OCI-LY7 (cell line): Measurements from ENCODE around the gene GPR22. TPM values are rescaled to one million over a fixed set of nuclear protein-coding genes. Genes with fewer than 3 reads are reported as not detected.

Experiments used
- BruUV-seq: library from RNA; stranded (reverse); fragments of 400-500 nt; replicated peaks from 2 replicates; lab custom pipeline; 2021; lab: Mats Ljungman, UMichigan
- CTCF ChIA-PET: fragments of 300-600 bp; sonication (Branson Sonifier 250); formaldehyde crosslinking; loops from one replicate; lab custom pipeline; 2022; ENCODE audit warnings: antibody characterized with exemption; ENCODE audit not compliant: unreplicated experiment; lab: Charles Lee
- POLR2A ChIA-PET: fragments of 300-600 bp; sonication (Branson Sonifier 250); formaldehyde crosslinking; loops from one replicate; lab custom pipeline; 2022; ENCODE audit warnings: antibody characterized with exemption; lab: Charles Lee
- DNase-seq: peaks from one replicate; pipeline ENCODE4 v3.0.0-alpha.2; 2015; ENCODE audit warnings: low spot score
- H2AFZ ChIP-seq: fragments of 200-600 bp; sonication (generic), shearing (Covaris generic); 2 replicates; pipeline ENCODE4 v1.6.1; 2014; ENCODE audit warnings: mild to moderate bottlenecking, antibody characterized with exemption, low read length, moderate library complexity
- H3K27ac ChIP-seq: fragments of 200-600 bp; sonication (generic); 2 replicates; pipeline ENCODE4 v1.5.1; 2014; ENCODE audit warnings: mixed run types, low read depth, mild to moderate bottlenecking, moderate library complexity, low read length, inconsistent platforms; ENCODE audit not compliant: poor library complexity, severe bottlenecking
- H3K36me3 ChIP-seq: fragments of 200-600 bp; sonication (generic); 2 replicates; pipeline ENCODE4 v1.6.1; 2014; ENCODE audit warnings: mild to moderate bottlenecking, antibody characterized with exemption, low read length, moderate library complexity, mixed read lengths; ENCODE audit not compliant: insufficient read depth
- H3K4me1 ChIP-seq: fragments of 200-600 bp; sonication (generic); 2 replicates; pipeline ENCODE4 v1.5.1; 2014; ENCODE audit warnings: mild to moderate bottlenecking, low read length; ENCODE audit not compliant: insufficient read depth, poor library complexity, severe bottlenecking
- H3K4me2 ChIP-seq: fragments of 200-600 bp; sonication (generic); 2 replicates; pipeline ENCODE4 v1.6.1; 2014; ENCODE audit warnings: mild to moderate bottlenecking, low read length
- H3K4me3 ChIP-seq: fragments of 200-600 bp; sonication (generic); 2 replicates; pipeline ENCODE4 v1.5.1; 2014; ENCODE audit warnings: mild to moderate bottlenecking, low read depth, low read length; ENCODE audit not compliant: poor library complexity, severe bottlenecking
- H3K79me2 ChIP-seq: fragments of 200-600 bp; sonication (generic); 2 replicates; pipeline ENCODE4 v1.6.1; 2016; ENCODE audit warnings: low read depth, mild to moderate bottlenecking, low read length, moderate library complexity, mixed read lengths; ENCODE audit not compliant: insufficient read depth
- H3K9me2 ChIP-seq: fragments of 200-600 bp; sonication (generic); 2 replicates; pipeline ENCODE4 v1.6.1; 2016; ENCODE audit warnings: mild to moderate bottlenecking, low read length, mixed read lengths; ENCODE audit not compliant: insufficient read depth
- H3K9me3 ChIP-seq: fragments of 200-600 bp; sonication (generic); 2 replicates; pipeline ENCODE4 v1.6.1; 2014; ENCODE audit warnings: mild to moderate bottlenecking, mixed run types, low read length, mixed read lengths
- H4K20me1 ChIP-seq: fragments of 200-600 bp; sonication (generic); 2 replicates; pipeline ENCODE4 v1.6.1; 2014; ENCODE audit warnings: mild to moderate bottlenecking, antibody characterized with exemption, low read length, moderate library complexity, mixed read lengths; ENCODE audit not compliant: insufficient read depth
- EZH2phosphoT487 ChIP-seq: fragments of 200-600 bp; sonication (generic); IDR thresholded peaks from 2 replicates; pipeline ENCODE4 v1.6.1; 2018; ENCODE audit warnings: low read depth, borderline replicate concordance, mild to moderate bottlenecking, mixed run types, antibody characterized with exemption, low read length, moderate library complexity, mixed read lengths
- intact Hi-C: fragments of 100-400 bp; cut with micrococcal nuclease; formaldehyde crosslinking; loops from one replicate; pipeline ENCODE4 v1.10.0; 2022; ENCODE audit not compliant: unreplicated experiment
- total RNA-seq, 2 experiments: library from RNA; depleted of rRNA in 1 of 2; stranded (reverse); fragments of >200 nt in 1 of 2; shearing (Covaris generic) in 1 of 2; gene quantifications; 2 replicates each; pipeline ENCODE4 v1.2.3, GENCODE V29; 2014 to 2022
- TF ChIP-seq, protein P1 (sequence below): fragments of 200-600 bp; sonication (generic); conservative IDR thresholded peaks from 2 replicates; pipeline ENCODE4 v1.5.1; 2014; ENCODE audit warnings: mild to moderate bottlenecking, antibody characterized with exemption, low read length, moderate library complexity, mixed read lengths

GPR22 gene
- total RNA-seq, 2 experiments from 2014 or later = not detected

DNA sequence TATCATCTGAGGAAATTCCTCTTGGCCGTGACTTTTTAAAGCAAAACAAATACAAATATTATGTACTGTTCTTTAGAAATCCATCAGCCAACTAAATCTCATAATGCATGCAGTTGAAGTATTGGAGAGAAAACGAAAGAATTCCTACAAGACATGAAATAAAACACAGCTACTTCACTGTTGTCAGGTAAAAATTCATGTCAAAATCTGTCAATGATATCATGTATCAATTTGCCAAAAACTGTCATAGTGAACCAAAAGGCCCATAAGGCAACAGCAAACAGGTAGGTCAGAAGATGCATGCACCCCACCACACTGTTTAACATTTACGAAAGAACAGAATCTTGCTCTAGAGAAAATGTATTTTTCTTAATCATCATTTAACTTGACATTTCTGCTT, 2.3 kb downstream of the GPR22 start:
- no peaks in the 10 kb centered on the region for H3K4me1 ChIP-seq
- H4K20me1 ChIP-seq = no peaks in the 10 kb centered on the region
- no peak overlapping the region for H2AFZ ChIP-seq
- no peaks in the 10 kb centered on the region for H3K9me2 ChIP-seq
- DNase-seq = no peak
- H3K36me3 ChIP-seq = no peaks in the 10 kb centered on the region
- no peaks in the 10 kb centered on the region for H3K79me2 ChIP-seq
- TF ChIP-seq EZH2phosphoT487 = no peak
- ChIA-PET CTCF (no interaction called here), POLR2A (interaction anchor here (0.6 to 1.1 kb wide), 5 partner anchors 9 to 367 kb away, joined by 3 to 5 read pairs (median 3); partner anchors contain the start of gene HBP1)
- intact Hi-C loops = no loop called here
- no peaks in the 10 kb centered on the region for H3K9me3 ChIP-seq
- BruUV-seq = no TSS peak
- no peak overlapping the region for H3K4me2 ChIP-seq
- no peak overlapping the region for H3K27ac ChIP-seq
- H3K4me3 ChIP-seq = no peak overlapping the region

DNA sequence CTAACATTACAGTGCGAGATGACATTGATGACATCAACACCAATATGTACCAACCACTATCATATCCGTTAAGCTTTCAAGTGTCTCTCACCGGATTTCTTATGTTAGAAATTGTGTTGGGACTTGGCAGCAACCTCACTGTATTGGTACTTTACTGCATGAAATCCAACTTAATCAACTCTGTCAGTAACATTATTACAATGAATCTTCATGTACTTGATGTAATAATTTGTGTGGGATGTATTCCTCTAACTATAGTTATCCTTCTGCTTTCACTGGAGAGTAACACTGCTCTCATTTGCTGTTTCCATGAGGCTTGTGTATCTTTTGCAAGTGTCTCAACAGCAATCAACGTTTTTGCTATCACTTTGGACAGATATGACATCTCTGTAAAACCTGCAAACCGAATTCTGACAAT, 4.3 kb downstream of the GPR22 start:
- Histone ChIP-seq H3K4me1 (no peaks in the 10 kb centered on the region), H3K9me2 (no peaks in the 10 kb centered on the region), H4K20me1 (no peaks in the 10 kb centered on the region), H3K4me3 (no peak overlapping the region), H2AFZ (no peak overlapping the region), H3K9me3 (no peaks in the 10 kb centered on the region), H3K4me2 (no peak overlapping the region), H3K79me2 (no peaks in the 10 kb centered on the region), H3K36me3 (no peaks in the 10 kb centered on the region), H3K27ac (no peak overlapping the region)
- intact Hi-C loops = no loop called here
- ChIA-PET POLR2A (interaction anchor here (1.0 kb wide), 3 partner anchors 10 to 78 kb away, joined by 3 read pairs; no protein-coding TSS in a partner anchor), CTCF (no interaction called here)
- no TSS peak for BruUV-seq
- TF ChIP-seq, protein P1, sequence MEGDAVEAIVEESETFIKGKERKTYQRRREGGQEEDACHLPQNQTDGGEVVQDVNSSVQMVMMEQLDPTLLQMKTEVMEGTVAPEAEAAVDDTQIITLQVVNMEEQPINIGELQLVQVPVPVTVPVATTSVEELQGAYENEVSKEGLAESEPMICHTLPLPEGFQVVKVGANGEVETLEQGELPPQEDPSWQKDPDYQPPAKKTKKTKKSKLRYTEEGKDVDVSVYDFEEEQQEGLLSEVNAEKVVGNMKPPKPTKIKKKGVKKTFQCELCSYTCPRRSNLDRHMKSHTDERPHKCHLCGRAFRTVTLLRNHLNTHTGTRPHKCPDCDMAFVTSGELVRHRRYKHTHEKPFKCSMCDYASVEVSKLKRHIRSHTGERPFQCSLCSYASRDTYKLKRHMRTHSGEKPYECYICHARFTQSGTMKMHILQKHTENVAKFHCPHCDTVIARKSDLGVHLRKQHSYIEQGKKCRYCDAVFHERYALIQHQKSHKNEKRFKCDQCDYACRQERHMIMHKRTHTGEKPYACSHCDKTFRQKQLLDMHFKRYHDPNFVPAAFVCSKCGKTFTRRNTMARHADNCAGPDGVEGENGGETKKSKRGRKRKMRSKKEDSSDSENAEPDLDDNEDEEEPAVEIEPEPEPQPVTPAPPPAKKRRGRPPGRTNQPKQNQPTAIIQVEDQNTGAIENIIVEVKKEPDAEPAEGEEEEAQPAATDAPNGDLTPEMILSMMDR = no peak
- no peak for TF ChIP-seq EZH2phosphoT487
- no peak for DNase-seq

DNA sequence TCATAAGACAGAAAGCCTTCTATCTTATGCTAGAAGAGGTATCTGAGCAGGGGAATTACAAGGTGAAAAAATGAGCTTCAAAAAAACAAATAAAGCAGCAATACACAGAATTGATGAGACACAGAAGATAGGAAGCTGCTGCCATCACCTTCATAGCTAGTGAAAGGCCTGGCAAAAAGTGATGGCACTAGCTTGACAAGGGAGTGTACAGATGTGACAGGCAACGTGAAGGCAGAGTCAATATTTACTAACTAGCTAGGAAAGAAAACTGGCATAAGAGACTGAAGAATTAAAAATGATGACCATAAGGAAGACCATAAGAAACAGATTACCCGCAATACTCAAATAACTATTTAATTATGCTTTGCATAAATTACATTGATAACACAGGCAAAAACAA, 9.4 kb downstream of the GPR22 start:
- H3K4me1 ChIP-seq = no peaks in the 10 kb centered on the region
- H3K36me3 ChIP-seq = no peaks in the 10 kb centered on the region
- DNase-seq = no peak
- H3K4me3 ChIP-seq = no peak overlapping the region
- intact Hi-C loops = no loop called here
- H2AFZ ChIP-seq = no peak overlapping the region
- no peaks in the 10 kb centered on the region for H3K79me2 ChIP-seq
- no TSS peak for BruUV-seq
- TF ChIP-seq EZH2phosphoT487 = no peak
- TF ChIP-seq, protein P1 = no peak
- ChIA-PET POLR2A (interaction anchor here (0.5 to 1.7 kb wide), 4 partner anchors 13 to 716 kb away, joined by 3 to 5 read pairs (median 4); no protein-coding TSS in a partner anchor), CTCF (no interaction called here)
- H4K20me1 ChIP-seq = no peaks in the 10 kb centered on the region; the same call in 1 of the 2 replicates
- H3K27ac ChIP-seq = no peak overlapping the region
- no peaks in the 10 kb centered on the region for H3K9me2 ChIP-seq
- H3K9me3 ChIP-seq = no peaks in the 10 kb centered on the region
- no peak overlapping the region for H3K4me2 ChIP-seq
